RCC 7860 (cell line): ENCODE results near the gene ZC2HC1B.

ENCODE experiments used
- DNase-seq: peaks from one replicate; pipeline ENCODE4 v3.0.0-alpha.2; 2015; ENCODE audit warnings: low spot score
- FAIRE-seq: peaks from 2 replicates; lab custom pipeline; 2012; peaks lifted over from hg19 to GRCh38; lab: Jason Lieb, UNC

ZC2HC1B gene

GRCh38 chr6:143928853-143929252 is 64.6 kb downstream of the ZC2HC1B start:
- no peak for FAIRE-seq
- no peak for DNase-seq

DNA sequence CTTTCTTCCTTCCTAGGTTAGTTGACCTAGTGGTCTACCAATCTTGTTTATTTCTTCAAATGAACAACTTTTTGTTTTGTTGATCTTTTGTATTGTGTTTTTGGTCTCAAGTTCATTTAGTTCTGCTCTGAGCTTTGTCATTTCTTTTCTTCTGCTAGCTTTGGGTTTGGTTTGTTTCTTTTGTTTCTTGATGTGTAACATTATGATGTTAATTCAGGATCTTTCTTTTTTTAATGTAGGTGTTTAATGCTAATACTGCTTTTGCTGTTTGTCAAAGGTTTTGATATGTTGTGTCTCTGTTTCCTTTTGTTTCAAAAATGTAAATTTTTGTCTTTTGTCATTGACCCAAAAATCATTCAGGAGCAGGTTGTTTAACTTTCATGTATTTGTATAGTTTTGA is 65.7 kb downstream of the ZC2HC1B start:
- FAIRE-seq: no peak
- no peak for DNase-seq

- DNase-seq (no peak), FAIRE-seq (no peak)
Measured at GRCh38 chr6:143934331-143934730, 70.1 kb downstream of the ZC2HC1B start.

GRCh38 chr6:143934867-143935266 is 70.6 kb downstream of the ZC2HC1B start:
- FAIRE-seq (no peak), DNase-seq (no peak)

DNA sequence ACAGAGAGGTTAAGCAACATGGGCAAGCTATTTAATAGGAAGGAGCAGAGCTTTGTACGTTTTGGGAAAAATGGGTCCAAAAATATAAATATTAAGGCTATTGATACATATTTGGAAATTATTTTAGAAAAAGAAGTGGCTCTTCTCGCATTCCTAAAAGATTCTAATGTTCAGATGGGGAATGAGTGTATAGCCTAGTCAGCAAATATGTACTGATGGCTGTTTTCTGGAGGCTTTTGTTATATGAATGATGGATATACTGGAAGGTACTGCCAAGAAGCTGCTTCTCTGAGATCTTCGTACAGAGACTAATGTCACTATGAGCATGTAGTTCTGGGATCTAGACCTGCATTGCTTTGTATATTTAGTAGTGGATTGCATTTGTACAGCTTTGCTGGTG is 72.1 kb downstream of the ZC2HC1B start:
- no peak for FAIRE-seq
- DNase-seq: no peak

DNA sequence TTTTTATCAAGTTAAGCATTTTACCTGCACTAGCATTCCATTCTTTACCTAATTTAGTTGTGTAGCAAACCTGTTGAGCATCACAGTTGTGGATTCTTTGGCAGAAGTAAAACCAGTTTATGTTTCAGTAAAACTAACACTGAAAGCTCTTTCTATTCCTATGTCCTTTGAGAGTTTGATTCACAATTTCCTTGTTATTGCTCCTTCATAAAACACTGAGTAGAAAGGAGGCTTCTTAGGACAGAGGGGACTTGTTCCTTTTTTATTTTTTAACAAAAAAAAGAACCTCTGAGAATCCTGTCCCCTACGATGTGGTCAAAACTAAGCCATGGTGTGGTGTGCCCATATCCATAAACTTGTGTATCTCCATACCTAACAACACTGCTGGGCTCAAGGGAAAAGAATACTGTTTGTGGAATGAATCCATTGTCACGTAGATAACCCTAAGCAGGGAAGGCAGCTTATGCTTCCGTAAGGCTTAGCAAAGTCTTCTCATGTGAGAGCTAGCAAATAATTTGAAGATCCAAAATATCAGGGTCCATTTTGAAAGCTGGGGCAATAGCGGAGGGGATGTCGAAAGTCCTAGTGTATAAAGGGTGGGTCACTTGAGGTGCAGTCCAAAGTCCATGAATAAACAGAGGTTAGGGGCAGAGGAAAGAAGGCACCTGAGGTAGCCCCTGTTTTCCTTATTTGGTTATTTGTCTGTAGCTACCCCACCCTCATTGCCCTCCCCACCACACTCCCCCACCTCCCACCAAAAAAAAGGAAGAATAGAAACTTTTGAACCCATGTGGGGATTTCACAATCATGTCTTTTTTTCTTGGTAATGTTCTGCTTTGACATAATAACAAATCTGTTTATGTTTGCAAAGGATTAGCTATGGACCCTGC is 72.7 kb downstream of the ZC2HC1B start:
- FAIRE-seq (no peak), DNase-seq (no peak)

DNA sequence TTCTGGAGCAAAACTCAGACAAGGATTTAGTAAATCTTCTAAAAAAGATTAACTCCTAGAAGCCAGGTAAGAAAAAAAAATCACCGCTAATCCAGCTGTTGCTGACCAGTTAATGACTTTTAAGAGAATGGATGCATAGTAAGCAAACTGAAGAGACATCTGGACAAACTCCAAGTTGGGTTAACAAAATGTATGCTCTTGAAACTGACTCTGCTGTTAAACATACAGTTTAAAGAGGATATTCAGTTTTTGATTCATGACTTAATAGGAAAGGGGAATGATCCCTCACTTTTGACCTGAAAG is 73.3 kb downstream of the ZC2HC1B start:
- FAIRE-seq: no peak
- no peak for DNase-seq

DNA sequence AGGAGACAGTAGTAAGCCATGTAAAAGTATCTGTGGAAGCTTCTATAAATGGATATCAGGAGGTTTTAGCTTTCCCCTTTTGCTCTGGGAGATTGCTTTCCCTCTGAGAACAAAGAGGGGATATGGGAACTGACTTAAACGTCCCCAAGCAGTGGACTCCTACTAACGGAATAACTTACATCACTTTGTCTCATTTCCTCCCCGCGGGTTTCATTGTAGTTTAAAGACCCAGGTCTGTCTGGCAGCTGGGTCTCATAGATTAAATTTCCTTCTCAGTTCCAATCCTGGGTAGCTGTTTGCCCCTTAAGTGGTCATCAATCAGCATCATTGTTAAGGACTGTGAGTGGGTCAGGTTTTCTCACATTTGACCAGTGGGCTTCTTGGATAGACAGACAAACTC is 75.1 kb downstream of the ZC2HC1B start:
- FAIRE-seq (no peak), DNase-seq (no peak)

GRCh38 chr6:143940011-143940597 is 75.8 kb downstream of the ZC2HC1B start:
- peak; percentile 51 for DNase-seq

GRCh38 chr6:143941852-143942627 is 77.8 kb downstream of the ZC2HC1B start:
- DNase-seq: no peak
- no peak for FAIRE-seq

More at GRCh38 chr6:143940011-143940597, 75.8 kb downstream of the ZC2HC1B start:
- FAIRE-seq: peak; percentile 77

DNA sequence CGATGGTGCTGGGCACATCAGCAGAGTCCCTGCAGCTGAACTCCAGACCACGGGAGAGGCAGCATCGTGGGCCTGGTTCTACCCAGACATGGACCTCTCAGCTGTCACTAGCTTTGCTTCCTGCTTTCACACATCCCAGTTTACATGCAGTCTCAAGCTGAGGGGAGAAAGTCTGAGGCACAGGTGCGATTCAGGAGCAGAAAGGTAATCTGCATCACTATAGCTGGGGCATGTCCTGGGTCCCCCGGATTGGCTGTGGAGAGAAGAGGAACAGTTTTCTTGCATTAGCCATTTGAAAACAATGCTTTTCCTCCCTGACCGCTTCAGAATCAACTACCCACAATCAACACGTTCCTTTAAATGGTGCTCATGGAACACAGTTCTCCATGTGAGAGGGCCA is 83.9 kb downstream of the ZC2HC1B start:
- FAIRE-seq (no peak), DNase-seq (no peak)

GRCh38 chr6:143949535-143949934 is 85.3 kb downstream of the ZC2HC1B start:
- no peak for FAIRE-seq
- no peak for DNase-seq

DNA sequence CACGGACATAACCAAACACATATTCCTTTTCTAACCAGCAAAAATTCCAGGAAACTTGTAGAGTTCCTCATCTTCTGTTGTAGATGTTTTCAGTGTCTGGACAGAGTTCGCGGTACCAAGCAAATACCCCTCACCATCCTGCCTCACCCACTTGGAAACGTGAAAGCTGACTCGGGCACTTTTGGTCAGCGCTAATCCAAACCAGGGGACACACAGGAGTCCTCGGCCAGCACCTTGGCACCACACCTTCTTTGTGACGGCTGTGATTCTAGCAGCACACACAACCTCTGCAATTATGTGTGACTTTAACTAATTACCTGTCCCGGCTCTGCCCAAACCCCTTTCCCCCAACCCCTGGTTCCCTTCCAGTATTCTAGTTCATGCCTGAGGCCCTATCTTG is 85.7 kb downstream of the ZC2HC1B start:
- DNase-seq: no peak
- FAIRE-seq: no peak

DNA sequence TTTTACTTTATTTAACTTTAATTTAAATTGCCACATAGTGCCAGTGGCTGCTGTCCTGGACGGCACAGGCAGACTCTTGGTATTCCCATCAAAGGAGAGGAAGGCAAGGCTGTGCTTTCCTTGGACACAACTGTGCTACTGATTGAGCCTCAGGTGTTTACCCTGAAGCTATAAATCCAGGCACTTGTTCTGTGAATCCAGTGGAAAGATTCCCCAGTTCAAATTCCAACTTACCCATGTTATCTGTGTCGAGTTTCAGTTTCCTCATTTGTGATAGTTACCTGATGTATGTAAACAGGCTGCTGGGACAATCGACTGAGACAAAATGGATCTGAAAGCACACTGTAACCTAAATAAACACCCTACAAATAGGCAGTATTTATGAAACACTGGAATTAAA is 86.6 kb downstream of the ZC2HC1B start:
- DNase-seq (no peak), FAIRE-seq (no peak)

- DNase-seq: no peak
- no peak for FAIRE-seq
Measured at GRCh38 chr6:143952060-143952778, 87.9 kb downstream of the ZC2HC1B start.

DNA sequence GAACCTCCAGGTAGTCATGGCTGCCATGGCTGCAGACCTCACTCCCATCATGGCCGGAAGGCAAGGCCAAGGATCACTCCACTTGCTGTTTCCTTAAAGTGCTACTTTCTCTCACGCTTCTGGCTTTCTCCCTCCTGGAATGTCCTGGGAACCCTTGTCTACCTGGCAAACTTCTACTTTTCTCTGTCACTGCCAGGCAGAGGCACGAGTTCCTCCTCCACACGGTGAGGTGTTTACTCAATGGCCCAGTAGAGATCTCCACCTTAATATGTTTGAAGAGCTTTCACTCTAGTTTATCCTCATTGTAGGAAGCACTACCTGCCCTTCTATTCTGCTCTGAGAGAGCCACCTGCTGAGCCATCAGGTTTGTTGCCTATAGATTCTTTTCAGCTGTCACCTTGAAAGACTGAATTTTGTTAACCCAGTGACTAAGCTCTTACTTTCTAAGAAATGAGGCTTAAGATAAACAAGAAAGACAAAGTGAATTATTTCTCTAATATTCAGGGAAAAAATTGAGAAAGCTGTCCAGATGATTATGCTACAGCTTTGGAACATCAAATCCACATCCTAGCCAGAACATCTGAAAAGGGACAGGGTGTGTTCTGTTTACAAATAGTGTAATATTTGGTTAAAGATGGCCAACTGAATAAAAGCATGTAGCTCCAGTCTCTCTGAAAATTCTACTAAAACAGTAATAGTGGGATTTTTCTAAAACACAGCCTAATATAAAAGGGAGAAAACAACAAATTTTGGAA is 88.8 kb downstream of the ZC2HC1B start:
- FAIRE-seq (no peak), DNase-seq (no peak)

DNA sequence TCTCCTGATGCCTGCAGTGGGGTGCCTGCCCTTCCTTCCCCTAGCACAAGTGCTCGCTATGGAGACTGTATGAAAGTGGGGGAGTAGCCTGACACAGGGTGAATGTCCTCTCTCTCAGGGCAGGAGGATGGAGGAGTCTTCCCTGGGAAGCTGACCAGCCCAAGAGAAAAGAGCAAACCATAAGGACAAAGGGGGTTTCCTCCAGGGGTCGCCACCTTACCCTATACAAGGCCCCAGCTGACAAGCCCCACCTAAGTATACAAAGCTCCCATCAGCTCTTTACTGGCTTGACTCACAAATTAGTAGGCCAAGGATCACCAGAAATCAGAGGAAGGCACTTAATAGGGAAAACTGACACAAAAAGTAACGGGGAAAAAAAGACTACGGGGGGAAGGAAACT is 89.6 kb downstream of the ZC2HC1B start:
- FAIRE-seq (no peak), DNase-seq (no peak)

- DNase-seq (no peak), FAIRE-seq (no peak)
Measured at GRCh38 chr6:143955971-143956370, 91.7 kb downstream of the ZC2HC1B start.

- DNase-seq: no peak
- no peak for FAIRE-seq
Measured at GRCh38 chr6:143957679-143958274, 93.5 kb downstream of the ZC2HC1B start.

DNA sequence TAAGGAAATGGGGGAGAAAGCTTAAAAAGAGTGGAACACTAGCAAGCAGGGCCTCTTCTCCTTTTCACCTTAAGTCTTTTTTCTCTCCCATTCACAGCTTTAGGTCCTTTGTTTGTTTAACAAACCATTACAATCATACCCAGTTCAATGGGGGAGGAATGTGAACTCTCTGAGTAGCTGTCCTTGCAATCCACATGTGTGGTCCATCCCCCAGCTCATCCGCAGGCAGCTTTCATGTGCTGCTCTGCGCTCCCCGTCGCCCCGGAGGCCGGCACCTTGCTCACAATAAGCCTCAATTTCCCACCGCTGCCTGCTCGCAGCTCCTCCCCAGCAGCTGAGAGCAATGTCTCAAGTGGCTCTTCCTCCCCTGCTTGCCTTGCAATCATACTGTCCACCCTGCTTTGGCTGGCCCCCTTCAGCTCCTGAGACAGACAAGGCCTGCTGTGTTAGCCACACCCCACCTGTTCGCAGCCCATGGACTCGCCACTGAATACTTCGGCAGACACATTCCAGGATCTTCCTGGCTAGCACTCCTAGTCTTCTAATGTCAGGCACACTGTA is 94.6 kb downstream of the ZC2HC1B start:
- DNase-seq (no peak), FAIRE-seq (no peak)
